Measurements from ENCODE around the gene RIN1.

Gene RIN1

GRCh38 chr11:66310324-66310723 lies 25.9 kb downstream of the RIN1 start:
- DNase-seq (ENCODE audit: extremely low read depth in 1 of 2, low read depth in 1 of 2): no peak

GRCh38 chr11:66309475-66309874 lies 26.8 kb downstream of the RIN1 start:
- DNase-seq (ENCODE audit: extremely low read depth in 1 of 2, low read depth in 1 of 2): no peak

- no peak for DNase-seq (ENCODE audit: extremely low read depth in 1 of 2, low read depth in 1 of 2)
These were observed 33.6 kb downstream of the RIN1 start for GRCh38 chr11:66302656-66303055.

GRCh38 chr11:66299186-66299585 lies 37.0 kb downstream of the RIN1 start:
- no peak for DNase-seq (ENCODE audit: extremely low read depth in 1 of 2, low read depth in 1 of 2)

GRCh38 chr11:66297610-66298009 lies 38.6 kb downstream of the RIN1 start:
- DNase-seq (ENCODE audit: extremely low read depth in 1 of 2, low read depth in 1 of 2): no peak

- DNase-seq (ENCODE audit: extremely low read depth in 1 of 2, low read depth in 1 of 2): no peak
These were observed 41.3 kb downstream of the RIN1 start for GRCh38 chr11:66294626-66295620.

- no peak for DNase-seq (ENCODE audit: extremely low read depth in 1 of 2, low read depth in 1 of 2)
These were observed 42.2 kb downstream of the RIN1 start for GRCh38 chr11:66293777-66294625.

GRCh38 chr11:66293352-66293751 lies 42.9 kb downstream of the RIN1 start:
- no peak for DNase-seq (ENCODE audit: extremely low read depth in 1 of 2, low read depth in 1 of 2)

- no peak for DNase-seq (ENCODE audit: extremely low read depth in 1 of 2, low read depth in 1 of 2)
These were observed 43.5 kb downstream of the RIN1 start for GRCh38 chr11:66292543-66293332.

- DNase-seq (ENCODE audit: extremely low read depth in 1 of 2, low read depth in 1 of 2): no peak
These were observed 44.3 kb downstream of the RIN1 start, which contains the start of gene TMEM151A for GRCh38 chr11:66291706-66292542. TMEM151A (plus strand) TSS chr11:66291894; CDS start chr11:66292014, 120 bp downstream.

- no peak for DNase-seq (ENCODE audit: extremely low read depth in 1 of 2, low read depth in 1 of 2)
These were observed 44.9 kb downstream of the RIN1 start for GRCh38 chr11:66291303-66291705.

GRCh38 chr11:66290330-66290621 lies 46.0 kb downstream of the RIN1 start:
- no peak for DNase-seq (ENCODE audit: extremely low read depth in 1 of 2, low read depth in 1 of 2)

- DNase-seq (ENCODE audit: extremely low read depth in 1 of 2, low read depth in 1 of 2): peak; percentile 69 to 79
These were observed 46.5 kb downstream of the RIN1 start for GRCh38 chr11:66289548-66290329.

- DNase-seq (ENCODE audit: extremely low read depth in 1 of 2, low read depth in 1 of 2): peak; percentile 93 to 98
These were observed 47.3 kb downstream of the RIN1 start, which contains the start of gene YIF1A for GRCh38 chr11:66288671-66289547. YIF1A (minus strand) TSS chr11:66289143; CDS start chr11:66288985, 158 bp downstream.

- no peak for DNase-seq (ENCODE audit: extremely low read depth in 1 of 2, low read depth in 1 of 2)
These were observed 48.2 kb downstream of the RIN1 start for GRCh38 chr11:66287889-66288670.

GRCh38 chr11:66287211-66287888 lies 48.9 kb downstream of the RIN1 start:
- no peak for DNase-seq (ENCODE audit: extremely low read depth in 1 of 2, low read depth in 1 of 2)

- DNase-seq (ENCODE audit: extremely low read depth in 1 of 2, low read depth in 1 of 2): no peak
These were observed 49.5 kb downstream of the RIN1 start for GRCh38 chr11:66286699-66287098.
